CD14-positive monocyte (primary cell): ENCODE data around the gene ERF. TPM values are rescaled to one million over a fixed set of nuclear protein-coding genes. Genes with fewer than 3 reads are reported as not detected.
A peak's percentile ranks its signal among the peaks of the same experiment; 100 is the strongest.

ENCODE experiments used
- DNase-seq, 3 donors: peaks; one replicate each; pipeline ENCODE4 v3.0.0-alpha.2; 2011 to 2022
- H2AFZ ChIP-seq: 2 replicates; pipeline ENCODE4 v1.6.0; 2012; ENCODE audit warnings: mild to moderate bottlenecking, low read depth, low read length, inconsistent platforms; ENCODE audit not compliant: insufficient read depth, poor library complexity, severe bottlenecking
- H3K27ac ChIP-seq, 2 donors: 1 replicate in 1 of 2; 2 replicates in 1 of 2; pipeline ENCODE4 v1.5.1; 2012 to 2013; ENCODE audit warnings: low read length in 2 of 2, control low read depth in 1 of 2, inconsistent platforms in 1 of 2, low read depth in 1 of 2, mild to moderate bottlenecking in 1 of 2
- H3K27me3 ChIP-seq, 2 donors: one replicate each; pipeline versions ENCODE4 v1.6.0 to v1.6.1; 2011 to 2013; ENCODE audit warnings: low read length in 2 of 2; ENCODE audit not compliant: control insufficient read depth in 2 of 2, insufficient read depth in 2 of 2
- H3K36me3 ChIP-seq, 2 donors: replicated peaks in 1 of 2; 1 replicate in 1 of 2; 2 replicates in 1 of 2; pipeline versions ENCODE4 v1.5.1 to v1.6.1; 2012 to 2013; ENCODE audit warnings: low read length in 2 of 2, control low read depth in 1 of 2, inconsistent platforms in 1 of 2, mild to moderate bottlenecking in 1 of 2; ENCODE audit not compliant: insufficient read depth in 2 of 2, control insufficient read depth in 1 of 2
- H3K4me1 ChIP-seq, 2 donors: 1 replicate in 1 of 2; 2 replicates in 1 of 2; pipeline versions ENCODE4 v1.5.1 to v1.6.1; 2012 to 2013; ENCODE audit warnings: low read length in 2 of 2, control low read depth in 1 of 2, inconsistent platforms in 1 of 2, mild to moderate bottlenecking in 1 of 2, moderate library complexity in 1 of 2; ENCODE audit not compliant: insufficient read depth in 2 of 2, control insufficient read depth in 1 of 2
- H3K4me2 ChIP-seq: replicated peaks from 2 replicates; pipeline ENCODE3; 2012; ENCODE audit warnings: low read length, moderate library complexity, mild to moderate bottlenecking; ENCODE audit not compliant: poor library complexity, severe bottlenecking; ENCODE audit errors: extremely low read depth
- H3K4me3 ChIP-seq, 3 experiments: fragments of 200-600 bp in 1 of 3; sonication (generic) in 1 of 3; replicated peaks in 1 of 3; 1 replicate in 2 of 3; 2 replicates in 1 of 3; pipeline ENCODE4 v1.5.1; 2011 to 2013; ENCODE audit warnings: low read length in 3 of 3, mild to moderate bottlenecking in 3 of 3, control low read depth in 2 of 3, low read depth in 2 of 3, inconsistent platforms in 1 of 3, moderate library complexity in 1 of 3
- H3K79me2 ChIP-seq: 2 replicates; pipeline ENCODE4 v1.6.0; 2012; ENCODE audit warnings: mild to moderate bottlenecking, control low read depth, inconsistent platforms, low read length, moderate library complexity; ENCODE audit not compliant: insufficient read depth
- H3K9ac ChIP-seq: 2 replicates; pipeline ENCODE4 v1.6.0; 2017; ENCODE audit warnings: low read length, mild to moderate bottlenecking; ENCODE audit not compliant: insufficient read depth, poor library complexity, severe bottlenecking
- H3K9me3 ChIP-seq, 2 donors: replicated peaks in 1 of 2; 1 replicate in 1 of 2; 2 replicates in 1 of 2; pipeline versions ENCODE4 v1.5.1 to v1.6.1; 2012 to 2013; ENCODE audit warnings: low read length in 2 of 2, control low read depth in 1 of 2; ENCODE audit not compliant: control insufficient read depth in 1 of 2, insufficient read depth in 1 of 2
- H4K20me1 ChIP-seq: 2 replicates; pipeline ENCODE4 v1.6.0; 2012; ENCODE audit warnings: mild to moderate bottlenecking, low read length, control low read depth, moderate library complexity; ENCODE audit not compliant: insufficient read depth
- H3K27ac Mint-ChIP-seq, 7 donors: one replicate each; pipeline ENCODE4 v1.8.0; 2020; ENCODE audit warnings: mild to moderate bottlenecking in 7 of 7, mixed read lengths in 7 of 7, moderate library complexity in 6 of 7, inconsistent platforms in 2 of 7
- H3K27me3 Mint-ChIP-seq, 3 donors: one replicate each; pipeline ENCODE4 v1.8.0; 2021 to 2022; ENCODE audit warnings: low read depth in 3 of 3, mild to moderate bottlenecking in 3 of 3, mixed read lengths in 3 of 3, moderate library complexity in 3 of 3, inconsistent platforms in 1 of 3
- H3K36me3 Mint-ChIP-seq, 2 donors: one replicate each; pipeline ENCODE4 v1.8.0; 2020; ENCODE audit warnings: mixed read lengths in 2 of 2, inconsistent platforms in 1 of 2, mild to moderate bottlenecking in 1 of 2
- H3K4me1 Mint-ChIP-seq: one replicate; pipeline ENCODE4 v1.8.0; 2020; ENCODE audit warnings: mild to moderate bottlenecking, mixed read lengths
- H3K4me3 Mint-ChIP-seq, 2 donors: one replicate each; pipeline ENCODE4 v1.8.0; 2020; ENCODE audit warnings: mild to moderate bottlenecking in 2 of 2, mixed read lengths in 2 of 2, moderate library complexity in 1 of 2
- H3K9me3 Mint-ChIP-seq, 7 donors: one replicate each; pipeline ENCODE4 v1.8.0; 2020 to 2022; ENCODE audit warnings: mixed read lengths in 7 of 7, mild to moderate bottlenecking in 6 of 7, moderate library complexity in 6 of 7, inconsistent platforms in 2 of 7
- WGBS: methylation state at CpG from one replicate; pipeline ENCODE4 v1.1.5; 2013; ENCODE audit warnings: missing lambda C conversion rate; ENCODE audit not compliant: insufficient coverage; 5-methylcytosine and 5-hydroxymethylcytosine counted together
- intact Hi-C, 2 donors: fragments of 100-400 bp; cut with micrococcal nuclease; formaldehyde crosslinking; loops; one replicate each; pipeline versions ENCODE4 v1.15.0 to v1.15.1; 2023
- polyA plus RNA-seq, 3 donors: library from polyadenylated mRNA; depleted of rRNA in 1 of 3; unstranded in 2 of 3; stranded (reverse) in 1 of 3; fragments of 300-500 nt in 2 of 3; fragments of >200 nt in 1 of 3; fragmentation: Illumina TruSeq in 2 of 3; gene quantifications; 1 replicate in 2 of 3; 2 replicates in 1 of 3; pipeline ENCODE4 v1.2.3, GENCODE V29; 2012 to 2021
- TF ChIP-seq, protein P1 (sequence below): fragments of 200-600 bp; IDR thresholded peaks from one replicate; pipeline ENCODE4 v1.8.0; 2022; ENCODE audit warnings: antibody characterized with exemption, mild to moderate bottlenecking

Gene ERF
- polyA plus RNA-seq, 3 donors = 2.3 to 42.6 (median 3.4) TPM

DNA sequence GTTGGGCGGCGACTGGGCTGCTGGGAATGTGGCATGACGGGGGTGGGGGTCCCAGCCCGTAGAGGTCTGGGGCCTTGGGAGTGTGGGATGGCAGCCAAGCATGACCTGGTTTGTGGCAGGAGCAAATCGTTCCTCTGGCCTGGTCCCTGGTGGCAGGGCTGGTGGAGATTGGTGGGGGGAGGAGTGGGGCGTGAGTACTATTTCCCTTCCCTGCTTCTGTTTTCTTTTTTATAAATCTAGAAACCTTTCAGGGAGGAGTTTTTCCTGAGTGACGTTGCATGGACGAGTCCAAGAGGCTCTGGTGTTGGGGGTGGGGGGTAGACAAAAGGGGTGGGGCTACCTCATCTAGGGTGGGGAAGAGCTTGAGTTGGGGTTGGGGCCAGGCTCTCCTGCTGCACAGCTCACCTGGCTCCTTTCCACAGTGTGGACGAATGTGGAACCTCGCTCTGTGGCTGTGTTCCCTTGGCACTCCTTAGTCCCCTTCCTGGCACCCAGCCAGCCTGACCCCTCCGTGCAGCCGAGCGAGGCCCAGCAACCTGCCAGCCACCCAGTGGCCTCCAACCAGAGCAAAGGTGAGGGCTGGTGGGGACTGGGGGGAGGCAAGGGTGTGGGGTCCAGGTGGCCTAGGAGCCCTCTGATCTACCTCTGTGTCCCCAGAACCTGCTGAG lies 31.6 kb upstream of the ERF start:
- Histone ChIP-seq H3K4me1 (peaks cover 50 to 60% of the 10 kb centered on the region in 2 donors), H3K36me3 (peaks cover 41 to 44% of the 10 kb centered on the region in 2 donors), H3K4me3 (peak overlapping the region; percentile 50 to 88 (median 54)), H3K9me3 (no peaks in the 10 kb centered on the region), H4K20me1 (peaks cover 74% of the 10 kb centered on the region), H3K9ac (peak overlapping the region; percentile 72), H3K27me3 (no peaks in the 10 kb centered on the region), H3K27ac (peak overlapping the region; percentile 74 to 79), H3K79me2 (peaks cover 40% of the 10 kb centered on the region), H3K4me2 (peak overlapping the region; percentile 90), H2AFZ (no peak overlapping the region)
- peak; percentile 46 to 51 (median 49) for DNase-seq
- H3K27ac Mint-ChIP-seq = peak overlapping the region; percentile 88 to 98 (median 93)
- no peaks in the 10 kb centered on the region for H3K9me3 Mint-ChIP-seq
- 42% methylated on average over 6 of the region's 13 CpGs for WGBS
- TF ChIP-seq, protein P1, sequence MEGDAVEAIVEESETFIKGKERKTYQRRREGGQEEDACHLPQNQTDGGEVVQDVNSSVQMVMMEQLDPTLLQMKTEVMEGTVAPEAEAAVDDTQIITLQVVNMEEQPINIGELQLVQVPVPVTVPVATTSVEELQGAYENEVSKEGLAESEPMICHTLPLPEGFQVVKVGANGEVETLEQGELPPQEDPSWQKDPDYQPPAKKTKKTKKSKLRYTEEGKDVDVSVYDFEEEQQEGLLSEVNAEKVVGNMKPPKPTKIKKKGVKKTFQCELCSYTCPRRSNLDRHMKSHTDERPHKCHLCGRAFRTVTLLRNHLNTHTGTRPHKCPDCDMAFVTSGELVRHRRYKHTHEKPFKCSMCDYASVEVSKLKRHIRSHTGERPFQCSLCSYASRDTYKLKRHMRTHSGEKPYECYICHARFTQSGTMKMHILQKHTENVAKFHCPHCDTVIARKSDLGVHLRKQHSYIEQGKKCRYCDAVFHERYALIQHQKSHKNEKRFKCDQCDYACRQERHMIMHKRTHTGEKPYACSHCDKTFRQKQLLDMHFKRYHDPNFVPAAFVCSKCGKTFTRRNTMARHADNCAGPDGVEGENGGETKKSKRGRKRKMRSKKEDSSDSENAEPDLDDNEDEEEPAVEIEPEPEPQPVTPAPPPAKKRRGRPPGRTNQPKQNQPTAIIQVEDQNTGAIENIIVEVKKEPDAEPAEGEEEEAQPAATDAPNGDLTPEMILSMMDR = no peak
- peaks cover 32% of the 10 kb centered on the region for H3K4me1 Mint-ChIP-seq
- peaks cover 33 to 45% of the 10 kb centered on the region in 2 donors for H3K36me3 Mint-ChIP-seq
- intact Hi-C loops = loop anchor here (2.0 to 10.0 kb wide), 4 partner anchors 16 to 152 kb away; partner anchors contain the start of genes PAFAH1B3 (in 1 of the 2), POU2F2 (in 1 of the 2) and PRR19 (in 1 of the 2)
- H3K4me3 Mint-ChIP-seq = peak overlapping the region; percentile 93 to 95
- peaks cover 0 to 5% (median 2%) of the 10 kb centered on the region in 3 donors for H3K27me3 Mint-ChIP-seq

DNA sequence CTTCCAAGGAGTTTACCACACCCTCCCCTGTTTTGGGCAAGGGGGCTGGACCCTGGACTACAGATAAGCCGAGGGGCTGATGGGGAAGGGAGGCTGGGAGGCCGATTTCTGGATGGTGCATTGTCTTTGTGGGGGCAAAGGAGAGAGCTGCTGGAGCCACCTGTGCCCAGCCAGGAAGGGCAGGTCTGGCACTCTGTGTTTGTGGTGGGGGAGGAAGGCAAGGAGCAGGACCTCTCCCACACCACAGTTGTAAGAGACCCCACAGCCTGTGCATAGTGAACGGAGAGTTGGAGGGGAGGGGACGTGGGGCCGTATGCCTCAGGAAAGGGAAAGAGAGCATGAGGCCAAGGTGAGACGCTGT lies 31.0 kb upstream of the ERF start:
- peaks cover 55 to 66% of the 10 kb centered on the region in 2 donors for H3K4me1 ChIP-seq
- 5% methylated on average over 3 of the region's 6 CpGs for WGBS
- peaks cover 73% of the 10 kb centered on the region for H4K20me1 ChIP-seq

More for the DNA sequence above, 31.0 kb upstream of the ERF start:
- H3K36me3 ChIP-seq = peaks cover 36 to 39% of the 10 kb centered on the region in 2 donors
- H3K79me2 ChIP-seq = peaks cover 45% of the 10 kb centered on the region
- peaks cover 0 to 5% (median 2%) of the 10 kb centered on the region in 3 donors for H3K27me3 Mint-ChIP-seq
- H3K9me3 ChIP-seq = no peaks in the 10 kb centered on the region
- H3K4me1 Mint-ChIP-seq = peaks cover 35% of the 10 kb centered on the region
- no peaks in the 10 kb centered on the region for H3K9me3 Mint-ChIP-seq
- intact Hi-C loops = loop anchor here (2.0 to 10.0 kb wide), 4 partner anchors 17 to 151 kb away; partner anchors contain the start of genes PAFAH1B3 (in 1 of the 2), POU2F2 (in 1 of the 2) and PRR19 (in 1 of the 2)
- peak overlapping the region; percentile 50 to 88 (median 54) for H3K4me3 ChIP-seq
- no peaks in the 10 kb centered on the region for H3K27me3 ChIP-seq
- peak overlapping the region; percentile 74 to 79 for H3K27ac ChIP-seq
- peak overlapping the region; percentile 72 for H3K9ac ChIP-seq
- peak overlapping the region; percentile 90 for H3K4me2 ChIP-seq
- peak overlapping the region; percentile 88 to 98 (median 93) for H3K27ac Mint-ChIP-seq
- TF ChIP-seq, protein P1 = no peak
- H3K36me3 Mint-ChIP-seq = peaks cover 29 to 40% of the 10 kb centered on the region in 2 donors
- no peak for DNase-seq
- peak overlapping the region; percentile 93 to 95 for H3K4me3 Mint-ChIP-seq
- H2AFZ ChIP-seq = no peak overlapping the region
